Activated CD4-positive, alpha-beta memory T cell treated with anti-CD3 and anti-CD28 coated beads, Interleukin-2, amount 10 ng/mL, durations not matched to agents 7 days and 5 days (primary cell): ENCODE results near the gene SPATS2. TPM values are rescaled to one million over a fixed set of nuclear protein-coding genes. Genes with fewer than 3 reads are reported as not detected.
"Not testable (repeated sequence)": the region's sequence is repeated elsewhere in the genome, so short reads cannot be mapped to it uniquely, and the experiment has no call there.

ENCODE experiments used
- CTCF ChIA-PET: fragments of 350-600 bp; sonication (Branson Sonifier 250); formaldehyde crosslinking; loops from one replicate; lab custom pipeline; 2021; ENCODE audit warnings: antibody characterized with exemption, inconsistent platforms; lab: Charles Lee
- POLR2A ChIA-PET: fragments of 350-600 bp; sonication (Branson Sonifier 250); formaldehyde crosslinking; loops from one replicate; lab custom pipeline; 2021; ENCODE audit warnings: antibody characterized with exemption; lab: Charles Lee
- DNase-seq: peaks from one replicate; pipeline ENCODE4 v3.0.0-alpha.2; 2020
- H3K27ac Mint-ChIP-seq: one replicate; pipeline ENCODE4 v1.8.0; 2021; ENCODE audit warnings: mild to moderate bottlenecking, mixed read lengths
- H3K27me3 Mint-ChIP-seq: one replicate; pipeline ENCODE4 v1.8.0; 2021; ENCODE audit warnings: mixed read lengths
- H3K36me3 Mint-ChIP-seq: one replicate; pipeline ENCODE4 v1.8.0; 2021; ENCODE audit warnings: low read depth, mixed read lengths
- H3K4me1 Mint-ChIP-seq: one replicate; pipeline ENCODE4 v1.8.0; 2021; ENCODE audit warnings: mixed read lengths
- H3K4me3 Mint-ChIP-seq: one replicate; pipeline ENCODE4 v1.8.0; 2021; ENCODE audit warnings: mild to moderate bottlenecking, mixed read lengths
- H3K9me3 Mint-ChIP-seq: one replicate; pipeline ENCODE4 v1.8.0; 2021; ENCODE audit warnings: mixed read lengths
- total RNA-seq, 2 experiments: library from RNA; stranded (reverse); gene quantifications; one replicate each; pipeline ENCODE4 v1.2.3, GENCODE V29; 2021

Gene SPATS2
- total RNA-seq, 2 experiments from 2014 or later = 12.3 to 15.6 TPM

DNA sequence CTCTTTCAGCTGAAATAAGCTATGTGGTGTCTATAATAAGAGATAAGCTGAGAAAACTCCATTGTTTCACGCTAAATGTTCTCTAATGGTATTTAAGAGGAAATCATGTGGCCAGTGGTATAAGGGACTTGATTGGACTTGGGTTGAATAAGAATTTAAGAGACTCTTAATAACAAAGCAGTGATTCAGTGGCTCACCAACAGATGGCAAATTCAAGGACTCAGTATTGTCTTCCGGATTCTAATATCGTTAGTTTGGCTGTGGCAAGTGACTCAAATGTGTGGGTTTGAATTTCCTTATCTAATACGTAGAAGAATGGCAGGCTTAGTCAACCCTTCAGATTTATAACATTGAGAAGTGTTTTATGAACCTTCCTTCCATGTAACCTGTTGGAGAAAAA lies 122.5 kb downstream of the SPATS2 start:
- DNase-seq = no peak
- ChIA-PET POLR2A (no interaction called here), CTCF (no interaction called here)
- H3K4me1 Mint-ChIP-seq = no peaks in the 10 kb centered on the region
- H3K36me3 Mint-ChIP-seq = peaks cover under 1% of the 10 kb centered on the region
- H3K27me3 Mint-ChIP-seq = no peaks in the 10 kb centered on the region
- H3K9me3 Mint-ChIP-seq = no peaks in the 10 kb centered on the region
- H3K27ac Mint-ChIP-seq = no peak overlapping the region
- H3K4me3 Mint-ChIP-seq = no peak overlapping the region

- ChIA-PET POLR2A (no interaction called here), CTCF (interaction anchor here (0.9 kb wide), 1 partner anchor 131 kb away, joined by 3 read pairs; no protein-coding TSS in a partner anchor)
- Mint-ChIP-seq H3K4me1 (no peaks in the 10 kb centered on the region), H3K27me3 (no peaks in the 10 kb centered on the region), H3K4me3 (no peak overlapping the region), H3K36me3 (peaks cover 4% of the 10 kb centered on the region), H3K27ac (no peak overlapping the region), H3K9me3 (no peaks in the 10 kb centered on the region)
- no peak for DNase-seq
Measured at GRCh38 chr12:49491823-49492222, 124.6 kb downstream of the SPATS2 start.

GRCh38 chr12:49493900-49494299 lies 126.6 kb downstream of the SPATS2 start:
- Mint-ChIP-seq H3K4me1 (no peaks in the 10 kb centered on the region), H3K4me3 (no peak overlapping the region), H3K27me3 (no peaks in the 10 kb centered on the region), H3K27ac (no peak overlapping the region), H3K36me3 (peaks cover 4% of the 10 kb centered on the region), H3K9me3 (no peaks in the 10 kb centered on the region)
- DNase-seq = no peak
- ChIA-PET POLR2A (no interaction called here), CTCF (interaction anchor here (1.4 kb wide), 1 partner anchor 136 kb away, joined by 4 read pairs; no protein-coding TSS in a partner anchor)

DNA sequence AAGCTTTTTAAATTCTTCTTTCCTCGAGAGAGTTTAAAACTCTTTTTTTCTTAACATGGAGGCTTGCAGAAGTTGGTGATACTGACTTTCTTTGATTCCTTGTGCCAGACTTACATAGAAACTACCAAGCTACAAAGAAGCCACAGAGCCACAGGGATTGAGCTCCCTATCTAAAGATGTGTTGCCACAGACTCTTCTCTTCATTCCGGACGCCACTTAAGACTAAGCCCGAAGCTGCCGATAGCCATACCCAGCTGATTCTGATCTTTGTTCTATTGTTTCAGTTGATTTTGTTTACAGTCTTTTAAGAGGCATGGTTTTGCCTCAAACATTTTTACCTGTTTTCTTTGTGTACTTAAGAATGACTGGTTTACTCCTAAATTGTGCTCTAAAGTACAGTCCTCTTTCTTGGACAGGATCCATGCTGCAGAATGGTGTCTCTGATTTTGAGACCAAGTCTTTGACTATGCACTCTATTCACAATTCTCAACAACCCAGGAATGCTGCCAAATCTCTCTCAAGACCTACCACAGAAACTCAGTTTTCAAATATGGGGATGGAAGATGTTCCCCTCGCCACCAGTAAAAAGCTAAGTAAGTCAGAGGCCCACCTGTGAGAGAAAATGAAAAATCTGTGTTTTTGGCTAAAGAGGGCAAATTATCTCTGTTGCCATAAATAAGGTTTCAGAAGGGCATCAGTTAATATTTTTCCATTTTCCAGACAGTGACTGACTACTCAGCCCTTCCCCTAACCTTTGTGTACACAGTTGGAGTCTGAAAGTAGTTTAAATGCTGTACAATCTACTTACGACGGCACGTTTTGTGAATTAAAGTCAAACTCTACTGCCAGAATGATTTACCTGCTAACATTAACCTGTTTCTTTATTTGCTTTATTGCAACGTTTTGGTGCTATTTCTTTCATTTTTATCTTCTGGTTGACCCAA lies 129.4 kb downstream of the SPATS2 start:
- ChIA-PET POLR2A (no interaction called here), CTCF (interaction anchor here (1.0 to 1.2 kb wide), 4 partner anchors 13 to 138 kb away, joined by 3 read pairs; no protein-coding TSS in a partner anchor)
- H3K4me1 Mint-ChIP-seq = no peaks in the 10 kb centered on the region
- DNase-seq = no peak
- H3K27ac Mint-ChIP-seq = no peak overlapping the region
- H3K27me3 Mint-ChIP-seq = no peaks in the 10 kb centered on the region
- H3K9me3 Mint-ChIP-seq = no peaks in the 10 kb centered on the region
- H3K36me3 Mint-ChIP-seq = peaks cover 8% of the 10 kb centered on the region
- no peak overlapping the region for H3K4me3 Mint-ChIP-seq

DNA sequence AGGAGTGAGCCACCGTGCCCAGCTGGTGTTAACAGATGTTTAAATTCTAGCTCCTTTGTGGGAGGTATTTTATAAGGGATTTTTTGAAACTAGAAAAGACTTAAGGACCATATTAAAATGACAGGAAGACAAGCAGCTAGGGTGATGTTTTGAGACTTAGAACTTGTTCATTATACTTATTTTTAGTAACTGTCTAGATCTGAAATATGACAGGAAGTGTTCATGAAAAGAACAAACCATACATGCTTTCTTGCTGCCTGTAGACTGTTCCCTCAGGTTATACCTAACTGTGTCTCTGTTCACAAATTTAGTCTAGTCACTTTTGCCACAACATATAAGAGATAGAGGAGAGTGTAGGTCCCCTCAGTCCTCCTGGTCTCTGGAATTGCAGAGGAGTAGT lies 134.6 kb downstream of the SPATS2 start:
- DNase-seq = no peak
- H3K4me1 Mint-ChIP-seq = peaks cover 1% of the 10 kb centered on the region
- H3K9me3 Mint-ChIP-seq = no peaks in the 10 kb centered on the region
- no peak overlapping the region for H3K4me3 Mint-ChIP-seq
- peaks cover 12% of the 10 kb centered on the region for H3K36me3 Mint-ChIP-seq
- H3K27me3 Mint-ChIP-seq = no peaks in the 10 kb centered on the region
- ChIA-PET POLR2A (no interaction called here), CTCF (interaction anchor here (0.8 to 1.9 kb wide), 3 partner anchors 10 to 143 kb away, joined by 4 to 6 read pairs (median 5); no protein-coding TSS in a partner anchor)
- no peak overlapping the region for H3K27ac Mint-ChIP-seq

- peaks cover 12% of the 10 kb centered on the region for H3K36me3 Mint-ChIP-seq
- DNase-seq = no peak
- POLR2A ChIA-PET = no interaction called here
- H3K4me3 Mint-ChIP-seq = no peak overlapping the region
- peaks cover 1% of the 10 kb centered on the region for H3K4me1 Mint-ChIP-seq
- H3K27me3 Mint-ChIP-seq = no peaks in the 10 kb centered on the region
- H3K9me3 Mint-ChIP-seq = no peaks in the 10 kb centered on the region
- H3K27ac Mint-ChIP-seq = no peak overlapping the region
- CTCF ChIA-PET = interaction anchor here (1.9 kb wide), 1 partner anchor 9 kb away, joined by 5 read pairs; no protein-coding TSS in a partner anchor
Measured at GRCh38 chr12:49502590-49502989, 135.3 kb downstream of the SPATS2 start.

GRCh38 chr12:49503674-49504180 lies 136.5 kb downstream of the SPATS2 start:
- Mint-ChIP-seq H3K27me3 (no peaks in the 10 kb centered on the region), H3K4me1 (peaks cover 1% of the 10 kb centered on the region), H3K27ac (no peak overlapping the region), H3K9me3 (no peaks in the 10 kb centered on the region), H3K4me3 (no peak overlapping the region), H3K36me3 (peaks cover 12% of the 10 kb centered on the region)
- ChIA-PET CTCF (interaction anchor here (0.9 to 4.7 kb wide), 6 partner anchors 10 to 209 kb away, joined by 3 to 24 read pairs (median 6); partner anchors contain the start of genes PRPH and SPATS2), POLR2A (no interaction called here)
- no peak for DNase-seq

DNA sequence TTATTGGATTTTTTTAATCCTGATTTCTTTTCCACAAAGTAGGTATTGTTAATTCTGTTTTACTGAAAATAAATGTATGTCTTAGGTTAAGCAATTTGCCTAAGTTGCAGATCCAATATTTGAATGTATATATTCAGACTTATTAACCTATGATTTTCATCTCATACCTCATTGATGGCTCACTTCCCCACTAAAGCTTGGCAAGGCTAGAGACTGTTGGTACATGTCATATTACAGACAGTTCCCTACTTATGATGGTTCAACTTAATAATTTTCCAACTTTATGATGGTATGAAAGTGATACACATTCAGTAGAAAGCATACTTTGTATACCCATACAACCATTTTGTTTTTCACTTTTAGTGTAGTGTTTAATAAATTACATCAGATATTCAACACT lies 138.4 kb downstream of the SPATS2 start:
- DNase-seq = no peak
- Mint-ChIP-seq H3K27ac (no peak overlapping the region), H3K4me1 (peaks cover 1% of the 10 kb centered on the region), H3K36me3 (peaks cover 7% of the 10 kb centered on the region), H3K4me3 (no peak overlapping the region), H3K27me3 (no peaks in the 10 kb centered on the region), H3K9me3 (no peaks in the 10 kb centered on the region)
- ChIA-PET POLR2A (no interaction called here), CTCF (interaction anchor here (3.2 to 4.7 kb wide), 2 partner anchors 139 to 148 kb away, joined by 10 to 24 read pairs; partner anchors contain the start of gene SPATS2)

GRCh38 chr12:49507139-49507538 lies 139.9 kb downstream of the SPATS2 start:
- H3K27me3 Mint-ChIP-seq = no peaks in the 10 kb centered on the region
- no peaks in the 10 kb centered on the region for H3K4me1 Mint-ChIP-seq
- no peak overlapping the region for H3K4me3 Mint-ChIP-seq
- DNase-seq = no peak
- peaks cover 7% of the 10 kb centered on the region for H3K36me3 Mint-ChIP-seq
- CTCF ChIA-PET = interaction anchor here (4.7 kb wide), 1 partner anchor 149 kb away, joined by 24 read pairs; no protein-coding TSS in a partner anchor
- POLR2A ChIA-PET = interaction anchor here (0.6 to 1.5 kb wide), 3 partner anchors 95 to 218 kb away, joined by 3 to 5 read pairs (median 3); partner anchors contain the start of gene SPATS2
- no peaks in the 10 kb centered on the region for H3K9me3 Mint-ChIP-seq
- no peak overlapping the region for H3K27ac Mint-ChIP-seq

DNA sequence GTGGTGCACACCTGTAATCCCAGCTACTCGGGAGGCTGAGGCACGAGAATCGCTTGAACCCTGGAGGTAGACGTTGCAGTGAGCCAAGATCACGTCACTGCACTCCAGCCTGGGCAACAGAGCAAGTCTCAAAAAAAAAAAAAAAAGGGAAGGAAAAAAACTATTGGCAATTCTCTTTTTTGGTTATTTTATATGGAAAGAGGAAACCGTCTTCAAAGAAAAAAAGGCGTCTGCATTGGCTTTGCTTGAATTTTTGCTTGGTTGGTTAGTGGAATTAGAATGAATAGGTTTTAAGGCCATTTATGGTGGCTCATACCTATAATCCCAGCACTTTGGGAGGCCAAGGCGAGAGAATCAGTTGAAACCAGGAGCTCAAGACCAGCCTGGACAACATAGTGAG lies 142.4 kb downstream of the SPATS2 start:
- H3K4me3 Mint-ChIP-seq, H3K4me1 Mint-ChIP-seq, POLR2A ChIA-PET, H3K9me3 Mint-ChIP-seq, H3K27ac Mint-ChIP-seq, H3K27me3 Mint-ChIP-seq, DNase-seq, H3K36me3 Mint-ChIP-seq: not testable (repeated sequence)
- CTCF ChIA-PET = interaction anchor here (1.4 to 7.3 kb wide), 3 partner anchors 152 to 221 kb away, joined by 3 to 237 read pairs (median 9); partner anchors contain the start of gene DNAJC22

DNA sequence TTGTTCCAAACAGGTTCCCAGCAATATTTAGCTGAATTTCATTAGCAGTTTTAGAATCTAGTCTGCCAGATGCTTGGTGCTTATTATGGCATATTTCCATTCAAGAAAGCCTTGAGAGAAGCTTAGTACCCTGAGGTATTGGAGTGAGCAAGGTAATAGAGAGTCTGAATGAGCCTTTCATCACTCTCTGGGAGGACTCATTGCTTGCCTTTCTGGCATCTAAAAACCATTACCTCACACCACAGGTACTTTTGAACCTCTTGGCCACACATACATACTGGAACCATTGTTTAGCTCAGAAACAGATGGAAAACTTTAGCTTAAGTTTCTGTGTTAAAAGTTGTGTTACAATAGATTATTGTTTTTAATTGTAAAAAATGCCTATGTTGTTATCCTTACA lies 144.1 kb downstream of the SPATS2 start:
- H3K4me1 Mint-ChIP-seq = peaks cover 1% of the 10 kb centered on the region
- no peak for DNase-seq
- no peaks in the 10 kb centered on the region for H3K9me3 Mint-ChIP-seq
- no peaks in the 10 kb centered on the region for H3K27me3 Mint-ChIP-seq
- H3K27ac Mint-ChIP-seq = no peak overlapping the region
- no peaks in the 10 kb centered on the region for H3K36me3 Mint-ChIP-seq
- no peak overlapping the region for H3K4me3 Mint-ChIP-seq
- ChIA-PET CTCF (interaction anchor here (0.5 to 7.3 kb wide), 6 partner anchors 9 to 361 kb away, joined by 3 to 237 read pairs (median 6); partner anchors contain the start of gene DNAJC22), POLR2A (interaction anchor here (1.6 to 2.6 kb wide), 2 partner anchors 144 to 153 kb away, joined by 7 to 8 read pairs; partner anchors contain the start of gene SPATS2)

DNA sequence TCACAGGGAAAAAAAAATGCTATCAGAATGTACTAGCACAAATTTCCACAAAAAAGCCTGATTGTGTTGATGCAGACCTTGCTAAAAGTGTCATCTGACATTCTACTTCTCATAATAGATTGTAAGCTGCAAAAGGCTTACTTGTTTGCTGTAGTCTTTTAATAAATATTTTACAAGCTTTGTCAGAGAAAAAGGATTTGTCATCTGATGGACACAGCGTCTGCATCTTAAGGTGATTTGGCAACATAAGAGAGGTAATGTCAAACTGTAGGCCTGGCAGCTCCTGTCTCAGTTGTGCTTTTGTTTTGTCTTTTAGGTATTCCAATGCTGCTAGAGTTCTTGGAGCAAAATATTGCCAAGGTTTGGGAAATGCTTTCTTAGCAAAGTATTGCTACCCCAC lies 145.3 kb downstream of the SPATS2 start:
- Mint-ChIP-seq H3K36me3 (no peaks in the 10 kb centered on the region), H3K9me3 (no peaks in the 10 kb centered on the region), H3K4me3 (no peak overlapping the region), H3K27me3 (no peaks in the 10 kb centered on the region), H3K27ac (no peak overlapping the region), H3K4me1 (peaks cover 1% of the 10 kb centered on the region)
- no peak for DNase-seq
- ChIA-PET POLR2A (interaction anchor here (1.0 to 2.6 kb wide), 2 partner anchors 146 to 154 kb away, joined by 3 to 8 read pairs; no protein-coding TSS in a partner anchor), CTCF (interaction anchor here (0.6 to 7.3 kb wide), 13 partner anchors 10 to 224 kb away, joined by 3 to 237 read pairs (median 4); partner anchors contain the start of genes DNAJC22 and TROAP)
